Nephron (organoid): Measurements from ENCODE around the gene PARD3.

Source experiments
- H3K27ac Mint-ChIP-seq, 3 experiments: 2 replicates each; pipeline ENCODE4 v1.8.0; 2020; ENCODE audit warnings: mixed read lengths in 3 of 3, mild to moderate bottlenecking in 2 of 3, moderate library complexity in 1 of 3
- H3K27me3 Mint-ChIP-seq: 2 replicates; pipeline ENCODE4 v1.8.0; 2021; ENCODE audit warnings: low read depth, mild to moderate bottlenecking, moderate library complexity, mixed read lengths
- H3K36me3 Mint-ChIP-seq: 2 replicates; pipeline ENCODE4 v1.8.0; 2020; ENCODE audit warnings: low read depth, mixed read lengths
- H3K4me1 Mint-ChIP-seq: 2 replicates; pipeline ENCODE4 v1.8.0; 2020; ENCODE audit warnings: mixed read lengths
- H3K4me3 Mint-ChIP-seq, 3 experiments: 2 replicates each; pipeline ENCODE4 v1.8.0; 2020; ENCODE audit warnings: mild to moderate bottlenecking in 3 of 3, mixed read lengths in 3 of 3, moderate library complexity in 2 of 3
- H3K9me3 Mint-ChIP-seq: 2 replicates; pipeline ENCODE4 v1.8.0; 2020; ENCODE audit warnings: mixed read lengths
- TF ChIP-seq, protein P1 (sequence below), 3 experiments: fragments of 200-600 bp; sonication (generic); IDR thresholded peaks; one replicate each; pipeline ENCODE4 v1.5.0; 2021; ENCODE audit warnings: antibody characterized with exemption in 3 of 3; ENCODE audit not compliant: unreplicated experiment in 3 of 3

The PARD3 gene

DNA sequence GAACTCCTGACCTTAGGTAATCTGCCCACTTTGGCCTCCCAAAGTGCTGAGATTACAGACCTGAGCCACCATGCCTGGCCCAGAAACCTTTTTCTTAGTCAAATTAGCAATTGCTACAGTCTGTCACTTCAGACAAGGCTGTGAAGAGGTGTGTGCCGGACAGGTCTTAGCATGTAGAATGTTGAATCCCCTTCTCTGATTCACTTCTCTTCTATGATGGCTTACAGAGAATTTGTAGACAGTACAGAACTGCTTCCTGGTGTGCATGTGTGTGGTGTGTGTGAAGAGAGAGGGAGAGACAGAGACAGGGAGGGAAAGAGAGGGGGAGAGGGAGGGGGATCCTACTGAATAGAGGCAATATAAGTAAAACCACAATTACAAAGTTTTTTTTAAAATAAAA is 150.4 kb downstream of the PARD3 start:
- Mint-ChIP-seq H3K27ac (no peak overlapping the region), H3K36me3 (no peaks in the 10 kb centered on the region), H3K27me3 (no peaks in the 10 kb centered on the region), H3K4me3 (no peak overlapping the region), H3K4me1 (peaks cover 38% of the 10 kb centered on the region), H3K9me3 (no peaks in the 10 kb centered on the region)
- TF ChIP-seq, protein P1, sequence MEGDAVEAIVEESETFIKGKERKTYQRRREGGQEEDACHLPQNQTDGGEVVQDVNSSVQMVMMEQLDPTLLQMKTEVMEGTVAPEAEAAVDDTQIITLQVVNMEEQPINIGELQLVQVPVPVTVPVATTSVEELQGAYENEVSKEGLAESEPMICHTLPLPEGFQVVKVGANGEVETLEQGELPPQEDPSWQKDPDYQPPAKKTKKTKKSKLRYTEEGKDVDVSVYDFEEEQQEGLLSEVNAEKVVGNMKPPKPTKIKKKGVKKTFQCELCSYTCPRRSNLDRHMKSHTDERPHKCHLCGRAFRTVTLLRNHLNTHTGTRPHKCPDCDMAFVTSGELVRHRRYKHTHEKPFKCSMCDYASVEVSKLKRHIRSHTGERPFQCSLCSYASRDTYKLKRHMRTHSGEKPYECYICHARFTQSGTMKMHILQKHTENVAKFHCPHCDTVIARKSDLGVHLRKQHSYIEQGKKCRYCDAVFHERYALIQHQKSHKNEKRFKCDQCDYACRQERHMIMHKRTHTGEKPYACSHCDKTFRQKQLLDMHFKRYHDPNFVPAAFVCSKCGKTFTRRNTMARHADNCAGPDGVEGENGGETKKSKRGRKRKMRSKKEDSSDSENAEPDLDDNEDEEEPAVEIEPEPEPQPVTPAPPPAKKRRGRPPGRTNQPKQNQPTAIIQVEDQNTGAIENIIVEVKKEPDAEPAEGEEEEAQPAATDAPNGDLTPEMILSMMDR (IDR thresholded peaks at IDR 0.05; ENCODE audit: unreplicated experiment in 3 of 3) = no peak

DNA sequence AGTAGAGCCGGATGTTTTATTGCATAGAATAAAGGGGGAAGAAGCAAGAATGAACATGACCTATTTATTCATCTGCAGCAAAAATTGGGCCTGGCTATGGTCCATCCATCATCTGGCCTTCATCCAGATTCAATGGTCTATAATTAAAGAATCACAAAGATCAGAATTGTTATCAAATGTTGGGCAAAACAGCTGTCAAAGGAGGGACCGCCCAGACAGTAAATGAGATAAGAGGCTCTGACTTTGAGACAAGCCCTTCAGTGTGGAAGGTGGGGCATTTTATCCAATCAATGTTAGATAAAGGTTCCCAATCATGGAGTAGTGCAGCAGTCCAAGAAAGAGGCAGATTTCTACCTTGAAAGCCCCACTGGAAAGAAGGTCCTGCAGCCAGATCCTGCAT is 153.5 kb downstream of the PARD3 start:
- TF ChIP-seq, protein P1 (IDR thresholded peaks at IDR 0.05; ENCODE audit: unreplicated experiment in 3 of 3) = no peak
- Mint-ChIP-seq H3K36me3 (no peaks in the 10 kb centered on the region), H3K4me1 (peaks cover 34% of the 10 kb centered on the region), H3K9me3 (no peaks in the 10 kb centered on the region), H3K4me3 (no peak overlapping the region), H3K27me3 (no peaks in the 10 kb centered on the region), H3K27ac (no peak overlapping the region)

DNA sequence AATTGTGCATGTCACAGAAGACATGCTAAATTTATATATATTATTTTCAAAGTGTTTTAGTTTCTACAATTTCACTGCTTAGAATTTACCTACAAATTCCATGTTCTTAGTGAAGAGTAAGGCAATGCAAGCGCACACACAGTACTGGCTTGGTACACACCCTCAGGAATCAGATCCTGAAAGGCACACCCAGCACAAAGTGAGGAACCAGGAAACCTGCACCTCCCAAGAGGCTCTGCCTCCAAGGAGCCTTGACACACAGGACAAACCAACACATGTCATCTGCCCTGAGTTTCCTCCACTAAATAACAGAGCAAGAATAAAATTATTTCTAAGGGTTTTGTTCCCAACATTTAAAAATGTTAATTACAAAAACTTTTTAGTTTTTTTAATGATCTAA is 156.2 kb downstream of the PARD3 start:
- TF ChIP-seq, protein P1 (IDR thresholded peaks at IDR 0.05; ENCODE audit: unreplicated experiment in 3 of 3) = no peak
- no peaks in the 10 kb centered on the region for H3K36me3 Mint-ChIP-seq
- H3K27me3 Mint-ChIP-seq = no peaks in the 10 kb centered on the region
- peaks cover 49% of the 10 kb centered on the region for H3K4me1 Mint-ChIP-seq
- no peak overlapping the region for H3K27ac Mint-ChIP-seq
- no peaks in the 10 kb centered on the region for H3K9me3 Mint-ChIP-seq
- H3K4me3 Mint-ChIP-seq = no peak overlapping the region

DNA sequence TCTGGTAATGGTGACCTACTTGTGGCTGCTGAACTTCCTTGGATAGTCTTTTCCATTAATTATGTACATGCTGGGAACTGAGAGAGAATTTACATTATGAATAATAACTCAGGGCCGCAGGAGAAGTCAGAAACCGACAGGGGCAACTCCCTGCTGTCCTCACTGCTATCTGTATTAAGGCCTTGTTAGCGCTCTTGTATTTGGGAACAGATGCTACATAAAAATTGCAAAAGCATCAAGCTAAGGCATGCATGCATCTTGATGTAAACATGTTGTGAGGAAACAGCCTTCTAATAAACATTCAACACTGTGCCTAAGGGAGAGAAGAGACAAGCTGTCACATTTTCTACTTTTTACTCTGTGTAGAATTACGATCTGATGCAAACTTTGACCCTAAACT is 158.4 kb downstream of the PARD3 start:
- H3K9me3 Mint-ChIP-seq = no peaks in the 10 kb centered on the region
- peak overlapping the region in 1 of 3 experiments; percentile 16 for H3K27ac Mint-ChIP-seq
- TF ChIP-seq, protein P1 (IDR thresholded peaks at IDR 0.05; ENCODE audit: unreplicated experiment in 3 of 3) = no peak
- no peak overlapping the region for H3K4me3 Mint-ChIP-seq
- peaks cover 56% of the 10 kb centered on the region for H3K4me1 Mint-ChIP-seq
- H3K27me3 Mint-ChIP-seq = no peaks in the 10 kb centered on the region
- no peaks in the 10 kb centered on the region for H3K36me3 Mint-ChIP-seq

DNA sequence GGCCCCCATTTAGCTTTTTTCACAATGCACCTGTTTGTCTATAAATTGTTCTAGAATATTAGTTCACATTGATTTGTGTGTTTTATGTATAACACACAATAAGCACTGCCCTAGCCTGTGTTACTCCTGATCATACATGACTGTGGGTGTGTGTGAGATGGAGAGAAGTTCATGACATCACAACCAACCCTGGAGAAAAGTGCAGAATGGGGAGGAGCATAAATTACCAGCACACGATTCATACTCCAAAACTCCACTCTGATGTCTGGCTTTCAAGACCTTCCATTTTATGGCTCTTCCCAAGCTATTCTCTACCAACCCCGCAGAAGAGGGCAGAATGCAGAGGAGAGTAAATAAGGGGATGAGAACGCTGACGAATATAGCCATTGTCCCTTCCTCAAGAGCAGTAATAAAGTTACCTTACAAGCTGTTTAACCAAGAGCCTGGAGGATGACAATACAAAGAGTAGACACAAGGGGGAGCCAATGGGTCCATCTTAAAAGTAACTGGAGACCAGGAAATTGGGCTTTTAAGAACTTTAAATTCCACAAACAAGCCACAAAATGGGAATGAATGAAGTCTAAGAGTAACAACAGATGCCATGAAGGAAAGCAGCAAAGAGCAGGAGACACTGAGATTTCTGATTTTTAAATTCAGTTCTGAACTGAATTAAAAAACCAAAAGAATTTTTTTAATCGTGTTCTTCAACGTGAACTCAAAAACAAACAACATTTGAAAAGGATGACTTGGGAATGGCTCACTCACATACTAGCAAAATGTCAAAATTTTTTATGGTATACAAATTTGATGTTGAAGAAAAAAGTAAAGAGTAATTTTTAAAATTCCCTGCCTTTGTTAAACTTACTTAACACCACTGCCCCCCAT is 159.6 kb downstream of the PARD3 start:
- no peaks in the 10 kb centered on the region for H3K9me3 Mint-ChIP-seq
- peak overlapping the region in 1 of 3 experiments; percentile 31 for H3K27ac Mint-ChIP-seq
- no peak overlapping the region for H3K4me3 Mint-ChIP-seq
- peaks cover 54% of the 10 kb centered on the region for H3K4me1 Mint-ChIP-seq
- H3K27me3 Mint-ChIP-seq = no peaks in the 10 kb centered on the region
- no peaks in the 10 kb centered on the region for H3K36me3 Mint-ChIP-seq
- TF ChIP-seq, protein P1 (IDR thresholded peaks at IDR 0.05; ENCODE audit: unreplicated experiment in 3 of 3) = peak; percentile 71 to 77 (median 74)

DNA sequence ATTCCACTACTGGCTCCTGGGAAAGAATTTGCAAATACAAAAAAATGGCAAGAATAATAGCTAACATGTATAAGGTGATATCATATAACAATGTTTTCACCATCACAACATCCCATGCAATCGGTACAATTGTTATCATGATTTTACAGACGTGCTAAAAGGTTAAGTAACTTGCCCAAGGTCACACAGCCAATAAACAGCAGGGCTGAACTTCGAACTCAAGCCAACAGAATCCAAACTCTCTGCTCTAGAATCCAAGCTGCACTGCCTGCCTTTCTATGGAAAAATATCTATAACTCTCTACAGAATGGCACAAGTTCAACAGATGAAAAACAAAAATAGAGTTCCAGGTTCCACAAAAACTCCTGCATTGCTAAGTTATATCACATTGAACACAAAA is 160.9 kb downstream of the PARD3 start:
- peaks cover 54% of the 10 kb centered on the region for H3K4me1 Mint-ChIP-seq
- H3K27me3 Mint-ChIP-seq = no peaks in the 10 kb centered on the region
- no peaks in the 10 kb centered on the region for H3K9me3 Mint-ChIP-seq
- TF ChIP-seq, protein P1 (IDR thresholded peaks at IDR 0.05; ENCODE audit: unreplicated experiment in 3 of 3) = no peak
- H3K4me3 Mint-ChIP-seq = no peak overlapping the region
- H3K27ac Mint-ChIP-seq = no peak overlapping the region
- H3K36me3 Mint-ChIP-seq = no peaks in the 10 kb centered on the region
